GM20431 (cell line): ENCODE results near the gene XRCC4.
"Not testable (repeated sequence)": the region's sequence is repeated elsewhere in the genome, so short reads cannot be mapped to it uniquely, and the experiment has no call there.

Experiments
- in situ Hi-C: fragments of 300-500 bp; cut with MseI, MboI; formaldehyde crosslinking; loops from one replicate; pipeline ENCODE4 v1.15.0; 2020; ENCODE audit warnings: low sequenced_read_pairs; ENCODE audit not compliant: unreplicated experiment

XRCC4 gene

DNA sequence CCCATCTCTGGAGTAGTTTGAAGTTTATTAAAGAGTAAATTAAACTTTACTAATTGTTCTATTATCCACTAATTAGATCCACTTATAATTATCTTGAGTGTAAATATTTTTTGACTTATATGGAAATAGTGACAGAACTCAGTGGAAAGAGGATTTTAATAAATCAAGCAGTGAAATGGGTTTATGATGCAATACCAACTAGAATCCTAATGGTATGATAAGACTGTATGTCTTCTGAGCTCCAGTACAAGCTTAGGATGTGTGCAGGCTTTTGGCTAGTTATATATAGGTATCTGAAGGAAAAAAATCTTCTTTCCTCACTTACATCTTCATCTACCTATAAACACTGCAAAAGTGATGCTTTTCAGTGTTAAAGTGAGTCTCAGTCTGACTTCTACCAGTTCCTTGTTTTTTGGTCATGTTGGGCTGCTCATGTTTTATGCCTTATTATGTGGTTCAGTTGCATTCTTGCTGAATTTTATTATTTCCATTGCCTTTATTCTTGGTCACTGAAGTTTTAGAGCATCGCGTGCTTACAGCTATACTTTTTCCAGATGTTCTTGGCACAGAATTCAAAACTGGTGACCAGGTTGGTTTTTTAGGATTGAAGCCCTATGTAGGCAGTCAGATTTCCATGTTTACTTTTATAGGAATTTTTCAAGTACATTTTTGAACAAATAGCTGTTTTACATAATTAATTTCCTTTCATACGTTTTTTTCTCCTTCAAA is 30.5 kb downstream of the XRCC4 start:
- in situ Hi-C loops, result no loop called here

DNA sequence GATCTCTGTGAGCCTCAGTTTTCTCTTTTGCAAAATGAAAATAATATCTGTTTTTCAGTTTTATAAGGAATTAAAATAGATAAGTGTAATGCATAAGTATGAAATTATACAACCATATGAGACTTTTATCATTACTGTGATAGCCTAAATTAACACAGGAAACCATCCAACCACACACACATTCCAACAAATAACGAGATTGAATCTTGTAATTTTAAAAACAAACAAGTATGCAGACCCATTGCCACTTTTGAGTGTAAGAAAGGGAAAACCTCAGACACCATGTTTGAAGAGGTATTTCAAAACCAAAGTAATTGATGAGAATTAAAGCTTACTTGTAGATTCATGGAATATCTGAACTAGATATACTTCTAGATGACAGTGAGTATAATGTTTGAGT is 32.0 kb downstream of the XRCC4 start:
- in situ Hi-C loops, result no loop called here

DNA sequence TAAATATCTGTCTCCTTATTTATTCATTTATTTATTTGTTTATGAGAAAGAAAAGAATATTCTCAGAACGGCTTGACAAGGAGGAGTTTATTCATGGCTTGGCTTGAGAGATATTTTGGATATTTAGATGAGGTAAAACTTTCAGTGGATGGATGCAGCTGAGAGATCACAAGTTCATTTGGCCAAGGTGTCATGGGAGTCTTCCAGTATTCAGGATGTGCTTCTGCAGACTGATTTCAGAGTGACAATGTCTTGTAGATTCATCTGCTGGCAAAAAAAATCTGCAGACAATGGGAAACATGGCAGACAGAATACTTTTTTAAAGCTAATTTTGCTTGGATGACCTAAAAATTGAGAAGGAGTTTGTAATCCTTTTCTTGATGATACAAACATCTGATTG is 38.5 kb downstream of the XRCC4 start:
- in situ Hi-C loops, result no loop called here

DNA sequence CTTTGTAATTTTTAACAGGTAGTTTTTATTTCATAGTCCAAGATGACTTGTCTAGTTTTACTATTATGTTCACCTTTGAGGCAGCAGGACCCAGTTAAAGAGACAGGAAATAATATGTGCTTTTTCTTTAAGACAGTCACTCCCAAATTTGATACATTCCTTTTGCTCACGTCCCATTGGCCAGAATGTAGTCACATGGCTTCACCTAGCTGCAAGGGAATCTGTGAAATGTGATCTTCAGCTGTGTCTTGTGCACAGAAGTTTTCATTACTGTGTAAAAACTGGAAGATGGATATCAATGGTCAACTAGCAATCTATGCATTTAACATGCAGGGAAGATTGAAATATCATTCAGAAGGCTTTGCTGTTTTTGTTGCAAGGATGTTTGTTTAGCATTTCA is 41.1 kb downstream of the XRCC4 start:
- in situ Hi-C loops, result no loop called here

DNA sequence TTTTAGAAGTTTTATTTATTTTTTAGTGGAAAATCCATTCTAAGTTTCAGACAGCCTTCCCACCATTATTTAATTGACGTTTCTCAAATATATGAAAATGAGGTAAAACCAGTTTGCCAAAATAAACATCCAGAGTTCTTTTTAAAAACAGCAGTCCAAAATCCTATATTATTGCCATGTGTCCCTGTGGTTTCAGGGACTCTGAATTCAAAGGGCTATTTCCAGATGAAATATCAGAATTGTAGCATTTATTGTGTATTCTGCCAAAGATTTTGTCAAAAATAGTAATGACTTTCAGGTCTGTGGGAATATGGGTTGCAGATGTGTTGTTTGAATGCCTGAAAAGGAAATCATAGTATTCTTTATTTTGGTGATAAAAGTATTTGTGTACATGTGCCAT is 41.6 kb downstream of the XRCC4 start:
- in situ Hi-C loops, result no loop called here

DNA sequence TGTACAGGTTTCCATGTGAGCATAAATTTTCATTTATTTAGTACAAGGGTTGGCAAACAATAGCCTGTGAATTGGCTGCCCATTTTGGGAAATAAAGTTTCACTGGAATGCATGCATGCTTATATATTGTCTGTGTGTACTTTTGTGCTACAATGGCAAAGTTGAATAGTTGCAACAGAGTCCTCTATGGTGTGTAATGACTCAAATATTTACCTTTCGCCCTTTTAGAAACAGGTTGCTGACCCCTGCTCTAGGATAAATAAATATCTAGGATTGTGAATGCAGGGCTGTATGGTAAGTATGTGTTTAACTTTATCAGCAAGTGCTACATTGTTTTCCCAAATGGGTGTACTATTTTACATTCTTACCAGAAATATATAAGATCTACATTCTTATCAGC is 47.2 kb downstream of the XRCC4 start:
- in situ Hi-C loops, result no loop called here

DNA sequence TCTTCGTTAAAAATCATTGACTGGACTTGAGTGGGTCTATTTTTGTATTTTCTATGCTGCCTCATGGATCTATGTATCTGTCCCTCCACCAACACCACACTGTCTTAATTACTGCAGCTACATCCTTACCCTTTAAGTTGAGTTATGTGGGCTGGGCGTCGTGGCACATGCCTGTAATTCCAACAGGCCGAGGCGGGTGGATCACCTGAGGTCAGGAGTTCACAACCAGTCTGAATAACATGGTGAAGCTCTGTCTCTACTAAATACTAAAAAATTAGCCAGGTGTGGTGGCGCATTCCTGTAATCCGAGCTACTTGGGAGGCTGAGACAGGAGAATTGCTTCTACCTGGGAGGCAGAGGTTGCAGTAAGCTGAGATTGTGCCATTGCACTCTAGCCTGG is 48.2 kb downstream of the XRCC4 start:
- in situ Hi-C loops, result no loop called here

DNA sequence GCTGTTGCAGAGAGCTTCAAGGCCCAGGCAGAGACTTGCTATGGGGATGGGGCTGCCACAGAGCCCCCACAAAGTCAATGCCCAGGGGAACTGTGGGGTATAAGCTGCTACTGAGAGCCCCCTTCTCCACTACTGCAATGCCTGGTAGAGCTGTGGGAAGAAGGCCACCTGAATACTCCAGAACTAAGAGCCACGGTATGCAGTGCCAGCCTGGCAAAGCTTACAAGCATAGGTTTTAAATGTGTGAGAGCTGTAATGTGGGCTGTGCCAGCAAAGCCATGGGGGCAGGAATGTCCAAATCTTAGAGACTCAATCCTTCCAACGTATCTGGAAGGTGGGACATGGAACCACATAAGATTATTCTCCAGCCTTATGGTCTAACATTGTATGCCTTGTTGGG is 49.2 kb downstream of the XRCC4 start:
- in situ Hi-C loops, result no loop called here

DNA sequence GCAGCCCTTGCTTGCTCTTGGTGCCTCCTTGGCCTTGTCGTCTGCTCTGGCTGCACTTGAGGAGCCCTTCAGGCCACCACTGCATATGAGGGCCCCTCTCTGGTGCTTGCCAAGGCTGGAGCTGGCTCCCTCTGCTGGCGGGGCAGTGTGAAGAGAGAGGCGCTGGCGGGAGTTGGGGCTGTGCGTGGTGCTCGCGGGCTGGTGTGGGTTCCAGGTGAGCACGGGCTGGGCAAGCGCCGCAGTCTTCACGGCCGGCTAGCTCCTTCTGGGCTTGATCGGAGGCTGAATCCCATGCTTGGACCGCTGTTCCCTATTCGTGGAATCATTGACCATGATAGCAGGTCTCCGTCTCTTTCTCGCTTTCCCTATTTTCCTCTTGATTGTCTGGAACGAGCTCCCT is 56.5 kb downstream of the XRCC4 start:
- in situ Hi-C loops, result no loop called here

DNA sequence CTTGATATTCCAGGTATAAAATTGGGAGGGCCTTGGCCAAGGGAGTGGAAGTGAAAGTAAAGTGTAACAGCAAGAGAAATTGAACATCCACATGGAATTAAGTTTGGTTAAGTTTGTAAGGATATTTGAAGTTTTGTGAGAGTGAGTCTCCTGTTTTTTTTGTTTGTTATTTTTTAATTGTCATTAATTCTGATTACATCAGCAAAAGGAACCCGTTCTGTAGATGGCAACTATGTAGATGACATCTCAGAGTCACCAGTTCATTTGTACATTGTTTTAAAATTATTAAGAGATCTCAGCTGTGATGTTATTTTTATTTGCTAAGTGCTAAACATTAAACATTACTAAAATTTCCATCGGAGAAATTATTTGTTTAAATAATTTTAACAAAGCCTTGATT is 65.2 kb downstream of the XRCC4 start:
- in situ Hi-C loops, result no loop called here

DNA sequence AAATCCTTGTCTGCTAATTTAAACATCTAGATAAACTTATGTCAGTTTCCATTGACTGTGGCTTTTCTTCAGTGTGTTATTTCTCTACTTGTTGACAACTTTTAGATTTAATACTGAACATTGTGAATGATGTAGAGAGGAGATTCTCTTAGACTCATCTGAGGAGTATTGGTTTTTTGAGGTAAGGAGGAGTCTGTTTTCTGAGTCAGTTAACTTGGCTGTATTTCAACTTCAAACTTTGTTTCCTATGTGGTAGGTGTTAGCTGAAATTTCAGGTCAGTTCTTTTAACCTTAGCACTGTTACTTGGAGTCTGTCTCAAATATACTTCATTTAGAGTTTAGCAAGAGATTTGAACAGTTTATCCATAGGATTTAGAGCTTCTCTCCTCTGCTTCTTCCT is 67.9 kb downstream of the XRCC4 start:
- in situ Hi-C loops, result no loop called here

DNA sequence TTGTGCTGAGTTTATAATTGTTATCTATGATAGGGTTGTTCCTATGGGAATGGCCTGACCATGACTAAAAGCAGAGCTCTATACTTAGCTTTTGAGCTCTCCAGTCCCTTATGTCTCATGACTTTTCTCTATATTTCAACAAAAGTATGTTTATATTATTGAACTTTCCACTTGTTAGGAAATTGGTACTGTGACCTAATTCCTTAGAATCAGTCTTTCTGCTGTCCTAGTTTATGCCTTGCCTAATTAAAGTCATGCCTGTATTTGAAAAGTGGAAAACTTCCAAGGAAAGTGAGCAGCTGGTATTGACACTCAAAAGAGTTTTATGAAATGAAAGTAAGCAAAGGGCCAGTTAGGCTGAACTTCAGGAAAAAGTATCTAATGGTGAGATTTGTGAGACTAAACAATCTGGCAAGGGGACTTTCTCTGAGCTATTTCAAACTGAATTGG is 68.6 kb downstream of the XRCC4 start:
- in situ Hi-C loops, result no loop called here

DNA sequence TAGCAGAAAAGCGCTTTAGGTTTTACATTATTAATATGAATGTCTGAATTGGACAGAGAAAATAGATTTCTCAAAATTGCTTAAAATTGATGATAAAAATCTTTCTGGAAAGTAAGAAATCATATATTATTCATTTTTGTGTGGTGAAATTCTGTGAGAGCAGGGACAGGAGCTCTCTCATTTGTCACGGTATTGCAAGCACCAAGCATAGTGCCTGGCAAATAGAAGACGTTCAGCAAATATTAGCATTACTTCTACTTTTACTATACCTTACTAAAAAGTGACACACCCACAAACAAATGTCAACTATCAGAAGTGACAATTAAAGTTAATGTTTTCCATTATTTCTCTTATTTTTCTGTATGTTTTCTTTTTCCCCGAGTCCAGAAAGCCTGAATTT is 69.1 kb downstream of the XRCC4 start:
- in situ Hi-C loops, result no loop called here

DNA sequence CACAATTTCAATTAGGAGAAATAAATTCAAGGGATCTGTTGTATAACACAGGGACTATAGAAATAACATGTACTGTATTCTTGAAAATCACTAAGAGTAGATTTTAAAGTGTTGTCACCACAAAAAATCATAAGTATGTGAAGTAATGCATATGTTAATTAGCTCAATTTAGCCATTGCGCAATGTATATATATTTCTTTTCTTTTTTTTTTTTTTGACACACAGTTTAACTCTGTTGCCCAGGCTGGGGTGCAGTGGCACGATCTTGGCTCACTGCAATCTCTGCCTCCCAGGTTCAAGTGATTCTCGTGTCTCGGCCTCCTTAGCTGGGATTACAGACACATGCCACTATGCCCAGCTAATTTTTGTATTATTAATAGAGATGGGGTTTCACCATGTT is 70.2 kb downstream of the XRCC4 start:
- in situ Hi-C loops, result no loop called here

DNA sequence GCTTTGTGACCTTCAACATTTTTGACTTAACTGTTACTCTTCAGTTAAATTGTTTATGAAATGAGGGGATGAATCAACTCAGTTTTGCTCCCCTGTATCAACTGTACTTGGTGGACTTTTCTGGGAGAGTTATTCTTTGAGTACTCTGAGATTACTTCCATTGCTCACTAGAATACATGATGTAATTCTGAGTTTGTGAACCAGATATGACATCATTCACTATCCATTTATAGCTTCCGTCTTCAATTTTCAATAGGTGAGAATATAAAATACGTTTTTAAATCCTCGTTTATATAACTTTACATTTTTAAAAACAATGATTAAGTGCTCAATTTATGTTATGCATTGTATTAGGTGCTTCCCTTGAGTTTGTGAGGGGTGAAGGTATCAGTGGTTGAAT is 71.0 kb downstream of the XRCC4 start:
- in situ Hi-C loops, result no loop called here

DNA sequence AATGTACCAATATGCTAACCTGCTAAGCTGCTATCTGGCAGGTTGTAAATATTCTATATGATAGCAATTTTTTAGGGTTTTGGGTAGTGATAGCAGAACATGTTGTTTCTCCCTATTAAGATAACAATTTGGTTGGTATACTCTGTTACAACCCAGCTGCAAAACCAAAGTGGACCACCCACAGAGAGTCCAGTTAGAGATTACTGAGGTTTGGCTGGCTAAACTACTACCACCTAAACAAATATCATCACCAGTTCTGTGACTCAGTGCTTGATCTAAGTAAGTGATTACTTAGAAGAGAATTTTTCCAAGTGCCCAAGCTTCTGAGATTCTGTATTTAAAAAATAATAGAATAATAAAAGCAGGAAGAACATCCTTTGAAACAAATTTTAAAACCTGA is 72.3 kb downstream of the XRCC4 start:
- in situ Hi-C loops, result no loop called here

DNA sequence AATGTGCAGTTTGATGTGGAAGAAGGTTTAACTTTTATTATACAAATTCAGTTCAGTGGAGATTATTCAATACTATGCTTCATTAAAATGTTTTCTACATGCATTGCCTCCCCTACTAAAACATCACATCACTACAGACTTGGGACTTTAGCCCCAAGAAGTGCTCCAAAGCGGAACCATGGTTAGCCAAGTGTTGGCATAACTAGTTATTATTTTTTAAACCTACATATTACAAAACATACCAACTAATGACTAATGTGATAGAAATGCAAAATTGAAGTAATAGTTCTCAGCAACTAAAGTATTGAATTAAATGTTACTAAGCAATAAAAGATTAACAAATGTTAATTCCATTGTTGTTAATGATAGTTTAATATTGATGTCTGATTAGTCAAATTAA is 74.5 kb downstream of the XRCC4 start:
- in situ Hi-C loops, result no loop called here

DNA sequence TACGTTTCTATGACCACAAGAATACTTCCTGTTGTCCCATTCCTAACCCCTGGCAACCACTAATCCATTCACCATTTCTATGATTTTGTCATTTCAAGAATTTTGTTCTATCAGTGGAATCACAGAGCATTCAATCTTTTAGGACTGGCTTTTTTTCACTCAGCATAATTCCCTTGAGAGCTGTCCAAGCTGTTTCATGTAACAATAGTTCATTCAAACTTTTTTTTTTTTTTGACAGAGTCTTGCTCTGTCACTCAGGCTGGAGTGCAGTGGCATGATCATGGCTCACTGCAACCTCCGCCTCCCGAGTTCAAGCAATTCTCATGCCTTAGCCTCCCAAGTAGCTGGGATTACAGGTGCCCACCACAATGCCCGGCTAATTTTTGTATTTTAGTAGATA is 75.6 kb downstream of the XRCC4 start:
- in situ Hi-C loops, result not testable (repeated sequence)

DNA sequence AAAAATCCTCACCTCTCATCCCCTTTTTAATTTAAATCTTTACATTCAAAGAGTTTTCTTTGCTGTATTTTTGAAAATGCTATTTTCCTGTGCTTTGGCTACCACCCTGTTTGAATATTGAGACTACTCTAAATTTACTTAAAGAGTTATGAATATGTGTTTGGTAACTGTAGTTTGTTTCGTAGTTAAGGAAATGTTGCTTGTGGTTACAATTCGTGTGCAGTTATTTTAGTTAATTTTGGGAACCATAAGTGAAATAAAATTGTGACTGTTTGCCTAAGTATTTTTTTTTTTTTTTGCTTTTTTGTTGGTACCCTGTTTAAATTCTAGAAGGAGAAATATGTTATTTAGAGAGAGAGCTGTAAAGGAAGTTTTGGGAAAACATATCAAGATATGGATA is 78.7 kb downstream of the XRCC4 start:
- in situ Hi-C loops, result no loop called here

DNA sequence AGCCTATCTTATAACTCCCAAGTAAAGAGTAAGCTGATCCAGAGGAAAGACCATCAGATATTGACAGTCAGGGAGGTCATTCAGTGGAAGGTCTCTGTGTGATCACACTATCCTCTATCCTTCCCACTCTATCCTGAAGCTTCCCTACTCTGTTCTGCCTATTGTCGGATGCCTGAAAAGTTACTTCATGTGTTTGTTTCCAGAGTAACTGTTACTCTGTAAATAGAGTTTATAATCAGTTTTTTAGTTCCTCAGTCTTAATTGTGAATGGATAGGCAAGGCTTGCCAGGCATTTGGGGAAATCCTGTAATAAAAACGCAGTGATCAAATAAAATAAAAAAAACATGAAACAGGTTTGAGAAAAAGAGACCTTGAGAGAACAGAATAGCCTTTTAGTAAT is 79.8 kb downstream of the XRCC4 start:
- in situ Hi-C loops, result no loop called here

DNA sequence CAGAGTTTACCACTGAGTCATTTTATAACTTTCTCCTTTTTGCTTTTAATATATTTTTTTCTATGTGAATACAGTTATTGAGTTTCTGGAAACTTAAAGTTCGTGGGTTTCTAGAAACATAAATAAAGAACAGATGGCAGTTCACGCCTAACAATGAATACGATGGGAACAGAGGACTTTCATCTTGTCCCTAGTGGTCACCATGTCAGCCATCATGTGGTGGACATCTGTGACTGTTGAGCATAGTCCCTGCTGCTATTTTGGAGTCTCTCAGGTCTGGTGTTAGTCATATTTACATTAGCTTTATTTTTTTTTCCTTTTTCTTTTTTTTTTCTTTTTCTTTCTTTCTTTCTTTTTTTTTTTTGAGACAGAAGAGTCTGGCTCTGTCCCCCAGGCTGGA is 85.3 kb downstream of the XRCC4 start:
- in situ Hi-C loops, result no loop called here

DNA sequence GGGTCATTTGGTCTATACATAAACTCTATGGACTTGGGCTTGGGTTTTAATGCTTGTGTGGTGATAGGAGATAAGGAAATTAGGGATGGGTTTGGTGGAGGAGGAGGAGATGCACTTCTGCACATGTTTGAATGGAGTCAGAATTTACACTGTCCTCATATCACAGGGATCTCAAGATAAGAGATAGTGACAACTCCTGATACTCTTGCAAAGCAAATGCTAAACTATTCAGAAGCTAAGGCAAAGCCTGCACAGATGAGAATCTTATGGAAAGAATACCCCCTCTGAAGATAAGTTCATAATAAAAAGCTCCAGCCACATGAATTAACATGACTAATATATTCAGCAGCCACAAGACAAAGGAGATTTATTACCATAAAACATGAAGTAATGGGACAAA is 90.2 kb downstream of the XRCC4 start:
- in situ Hi-C loops, result no loop called here
